GM18951 (cell line): ENCODE measurements around the gene SUN1.
A peak's percentile ranks its signal among the peaks of the same experiment; 100 is the strongest.
"Not testable (repeated sequence)": the region's sequence is repeated elsewhere in the genome, so short reads cannot be mapped to it uniquely, and the experiment has no call there.

ENCODE experiments used
- POLR2A ChIP-seq: IDR thresholded peaks from 4 replicates; pipeline ENCODE4 v1.6.1; 2011; ENCODE audit warnings: mild to moderate bottlenecking; ENCODE audit not compliant: insufficient read length, insufficient read depth; ENCODE audit errors: extremely low read depth
- in situ Hi-C: fragments of 300-500 bp; cut with MboI; formaldehyde crosslinking; loops from one replicate; pipeline ENCODE4 v1.12.0; 2022; ENCODE audit warnings: low sequenced_read_pairs, mixed read lengths, inconsistent platforms; ENCODE audit not compliant: unreplicated experiment

SUN1 gene

GRCh38 chr7:863106-863505 lies 30.8 kb downstream of the SUN1 start:
- TF ChIP-seq POLR2A, result no peak
- in situ Hi-C loops, result loop anchor here (10.0 kb wide), 2 partner anchors 78 to 548 kb away; no protein-coding TSS in a partner anchor

- in situ Hi-C loops, result loop anchor here (10.0 kb wide), 2 partner anchors 81 to 551 kb away; no protein-coding TSS in a partner anchor
- no peak for TF ChIP-seq POLR2A
Measured at GRCh38 chr7:865921-866320, 33.6 kb downstream of the SUN1 start.

- no peak for TF ChIP-seq POLR2A
Measured at GRCh38 chr7:867001-867405, 34.7 kb downstream of the SUN1 start.

DNA sequence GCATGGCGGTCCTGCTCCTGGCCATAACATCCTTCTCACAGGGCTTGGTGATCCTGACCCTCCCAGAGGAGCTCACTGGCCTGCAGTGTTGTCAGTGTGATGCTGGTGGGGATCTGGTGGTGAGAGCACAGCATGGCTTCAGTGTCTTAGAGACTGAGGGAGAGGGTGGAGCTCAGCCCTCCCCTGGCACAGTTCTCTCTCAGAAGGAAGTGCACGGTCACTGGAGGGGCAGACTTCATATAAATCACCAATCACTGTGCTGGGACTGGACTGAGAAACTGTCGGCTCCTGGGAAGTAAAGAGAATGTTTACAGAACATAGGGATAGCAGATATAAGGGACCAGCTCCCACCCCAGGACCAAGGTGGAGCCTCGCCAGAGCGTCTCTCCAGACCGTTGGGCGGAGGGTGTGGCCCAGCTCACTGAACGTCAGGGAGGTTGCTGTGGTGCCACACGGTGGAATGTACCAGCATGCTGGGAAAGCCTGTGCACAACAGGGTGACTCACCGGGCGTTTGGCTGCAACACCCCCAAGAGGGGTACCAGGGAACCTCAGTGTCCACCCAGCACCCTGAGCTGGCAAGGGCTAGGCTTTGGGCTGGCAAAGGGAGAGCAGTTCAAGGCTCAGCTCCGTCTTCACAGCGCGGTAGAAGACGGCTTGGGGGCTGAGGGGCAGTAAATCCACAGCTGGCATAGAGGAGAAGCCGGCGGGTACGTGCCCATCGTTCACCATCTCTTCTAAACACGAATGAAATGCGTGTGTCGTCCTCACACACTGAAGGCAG lies 35.3 kb downstream of the SUN1 start:
- in situ Hi-C loops, result loop anchor here (10.0 kb wide), 2 partner anchors 83 to 553 kb away; no protein-coding TSS in a partner anchor

More at GRCh38 chr7:867001-867405, 34.7 kb downstream of the SUN1 start:
- in situ Hi-C loops, result loop anchor here (10.0 kb wide), 2 partner anchors 82 to 552 kb away; no protein-coding TSS in a partner anchor

GRCh38 chr7:868189-868486 lies 35.9 kb downstream of the SUN1 start:
- in situ Hi-C loops, result loop anchor here (10.0 kb wide), 2 partner anchors 83 to 553 kb away; no protein-coding TSS in a partner anchor
- no peak for TF ChIP-seq POLR2A

More for the DNA sequence above, 35.3 kb downstream of the SUN1 start:
- no peak for TF ChIP-seq POLR2A

- no peak for TF ChIP-seq POLR2A
- in situ Hi-C loops, result loop anchor here (10.0 kb wide), 2 partner anchors 85 to 555 kb away; no protein-coding TSS in a partner anchor
Measured at GRCh38 chr7:869348-869747, 37.1 kb downstream of the SUN1 start.

- no peak for TF ChIP-seq POLR2A
- in situ Hi-C loops, result no loop called here
Measured at GRCh38 chr7:871900-872537, 39.7 kb downstream of the SUN1 start.

GRCh38 chr7:872685-873084 lies 40.4 kb downstream of the SUN1 start:
- in situ Hi-C loops, result not testable (repeated sequence)

GRCh38 chr7:873367-874002 lies 41.2 kb downstream of the SUN1 start:
- in situ Hi-C loops, result no loop called here
- no peak for TF ChIP-seq POLR2A

- TF ChIP-seq POLR2A, result no peak
- in situ Hi-C loops, result no loop called here
Measured at GRCh38 chr7:874031-874749, 41.9 kb downstream of the SUN1 start.

DNA sequence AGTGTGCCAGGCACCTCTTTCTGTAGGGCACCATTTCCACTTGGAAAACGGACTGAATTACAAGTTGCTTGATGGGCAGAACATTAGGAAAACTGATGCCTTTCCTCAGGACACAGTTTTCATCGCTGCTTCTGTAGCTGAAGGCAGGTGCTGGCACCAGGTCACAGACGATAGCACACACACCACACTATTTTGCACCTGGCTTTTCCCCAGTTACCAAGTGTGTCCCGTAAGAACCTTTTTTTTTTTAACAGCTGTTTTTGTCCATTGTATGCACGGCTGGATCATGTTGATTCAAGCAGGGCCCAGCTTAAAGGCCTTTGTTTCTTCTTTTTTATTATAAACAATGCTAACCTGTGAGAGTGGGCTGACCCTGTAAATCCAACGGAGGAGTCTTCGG lies 42.8 kb downstream of the SUN1 start:
- TF ChIP-seq POLR2A, result no peak
- in situ Hi-C loops, result no loop called here

- in situ Hi-C loops, result no loop called here
- no peak for TF ChIP-seq POLR2A
Measured at GRCh38 chr7:875476-876076, 43.3 kb downstream of the SUN1 start.

DNA sequence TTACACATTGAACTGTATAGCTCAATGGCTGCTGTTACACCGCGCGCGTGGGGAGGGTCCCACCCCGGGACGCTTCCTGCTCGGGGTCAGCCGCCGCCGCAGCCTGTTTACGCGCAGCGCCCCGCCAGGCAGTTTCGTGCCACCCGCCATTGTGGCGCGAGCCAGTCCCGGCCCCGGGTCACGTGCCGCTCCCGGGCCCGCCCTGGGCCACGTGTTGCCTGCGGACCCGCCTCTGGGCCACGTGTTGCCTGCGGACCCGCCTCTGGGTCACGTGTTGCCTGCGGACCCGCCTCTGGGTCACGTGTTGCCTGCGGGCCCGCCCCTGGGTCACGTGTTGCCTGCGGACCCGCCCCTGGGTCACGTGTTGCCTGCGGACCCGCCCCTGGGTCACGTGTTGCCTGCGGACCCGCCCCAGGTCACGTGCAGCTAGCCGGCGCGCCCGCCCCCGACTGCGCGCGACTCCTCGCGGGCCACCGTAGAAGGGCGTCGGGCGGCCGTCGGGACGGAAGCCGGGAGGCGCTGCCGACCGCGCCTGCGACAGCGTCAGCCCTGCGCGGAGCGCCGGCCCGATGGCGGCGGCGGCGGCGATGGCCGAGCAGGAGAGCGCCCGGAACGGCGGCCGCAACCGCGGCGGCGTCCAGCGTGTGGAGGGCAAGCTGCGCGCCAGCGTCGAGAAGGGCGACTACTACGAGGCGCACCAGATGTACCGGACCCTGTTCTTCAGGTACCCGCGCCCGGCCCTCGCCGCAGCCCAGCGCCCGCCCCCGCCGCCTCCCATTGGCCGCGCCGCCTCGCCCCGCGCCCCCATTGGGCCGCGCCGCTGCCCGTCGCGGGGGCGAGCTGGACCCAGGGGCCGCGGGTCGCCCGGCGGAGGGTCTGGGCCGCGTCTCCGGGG lies 44.0 kb downstream of the SUN1 start, which contains the start of gene GET4:
Gene GET4 (plus strand): TSS at position 478 of the 895 bp plus-strand sequence. CDS start 92 bp downstream, at position 570.
- TF ChIP-seq POLR2A, result peak; percentile 91
- in situ Hi-C loops, result no loop called here
